HCT116 (cell line): ENCODE results near the gene TMEM150C. TPM values are rescaled to one million over a fixed set of nuclear protein-coding genes. Genes with fewer than 3 reads are reported as not detected.

Source experiments
- ATAC-seq: fragments of 200-7000 bp; cut with Tn5 transposase; 2 replicates; pipeline ENCODE4 v1.9.1; 2020; ENCODE audit warnings: mild to moderate bottlenecking, moderate library complexity
- BruUV-seq: library from RNA; stranded (reverse); fragments of 400-500 nt; replicated peaks from 2 replicates; lab custom pipeline; 2021; lab: Mats Ljungman, UMichigan
- CTCF ChIA-PET: fragments of 300-600 bp; sonication (Branson Sonifier 250); formaldehyde crosslinking; loops from one replicate; lab custom pipeline; 2021; ENCODE audit warnings: antibody characterized with exemption; lab: Charles Lee
- POLR2A ChIA-PET: fragments of 300-600, 350-600 bp; sonication (Branson Sonifier 250); formaldehyde crosslinking; loops from one replicate; lab custom pipeline; 2021; ENCODE audit warnings: antibody characterized with exemption; lab: Charles Lee
- RAD21 ChIA-PET, 2 experiments: fragments of 300-600 bp; sonication (Branson Sonifier 250); formaldehyde crosslinking; loops; one replicate each; lab custom pipeline; 2023; ENCODE audit warnings: low total read pairs in 2 of 2; ENCODE audit not compliant: uncharacterized antibody in 2 of 2, unreplicated experiment in 2 of 2, low non-redundant PET in 1 of 2; lab: Charles Lee
- DNase-seq: peaks from one replicate; pipeline ENCODE4 v3.0.0-alpha.2; 2010; ENCODE audit warnings: low read depth, low spot score
- H2AFZ ChIP-seq: fragments of 200-600 bp; shearing (Covaris generic), sonication (generic); 2 replicates; pipeline ENCODE4 v1.6.1; 2017; ENCODE audit warnings: low read depth, mixed run types, mixed read lengths, antibody characterized with exemption, low read length; ENCODE audit not compliant: poor library complexity, severe bottlenecking
- H3K27ac ChIP-seq: 2 replicates; pipeline ENCODE4 v1.5.1; 2012; ENCODE audit warnings: low read depth, low read length
- H3K27me3 ChIP-seq: fragments of 200-600 bp; sonication (generic); 2 replicates; pipeline ENCODE4 v1.6.1; 2016; ENCODE audit warnings: mixed run types, low read length, mixed read lengths; ENCODE audit not compliant: insufficient read depth
- H3K36me3 ChIP-seq, 2 experiments: fragments of 200-500 bp in 1 of 2; fragments of 200-600 bp in 1 of 2; sonication (Bioruptor generic) in 1 of 2; sonication (generic) in 1 of 2; 2 replicates each; pipeline versions ENCODE4 v1.5.1 to v1.6.1; 2014 to 2016; ENCODE audit warnings: low read length in 2 of 2, inconsistent platforms in 1 of 2, mixed read lengths in 1 of 2, mixed run types in 1 of 2; ENCODE audit not compliant: insufficient read depth in 2 of 2, control insufficient read depth in 1 of 2
- H3K4me1 ChIP-seq, 2 experiments: fragments of 200-600 bp in 1 of 2; sonication (generic) in 1 of 2; 2 replicates each; pipeline versions ENCODE4 v1.5.1 to v1.6.1; 2012 to 2017; ENCODE audit warnings: low read length in 2 of 2, inconsistent platforms in 1 of 2, mild to moderate bottlenecking in 1 of 2, mixed read lengths in 1 of 2, mixed run types in 1 of 2, moderate library complexity in 1 of 2; ENCODE audit not compliant: insufficient read depth in 2 of 2, control insufficient read depth in 1 of 2
- H3K4me2 ChIP-seq: fragments of 200-600 bp; sonication (generic); 2 replicates; pipeline ENCODE4 v1.6.1; 2017; ENCODE audit warnings: mixed run types, low read length, mixed read lengths
- H3K4me3 ChIP-seq, 2 experiments: fragments of 200-600 bp in 1 of 2; sonication (generic) in 1 of 2; replicated peaks in 1 of 2; 2 replicates each; pipeline ENCODE4 v1.5.1; 2011 to 2016; ENCODE audit warnings: low read length in 2 of 2, control low read depth in 1 of 2, low read depth in 1 of 2, mild to moderate bottlenecking in 1 of 2, mixed read lengths in 1 of 2, mixed run types in 1 of 2
- H3K79me2 ChIP-seq: fragments of 200-600 bp; sonication (generic); 2 replicates; pipeline ENCODE4 v1.6.1; 2017; ENCODE audit warnings: mild to moderate bottlenecking, mixed run types, low read length, moderate library complexity, mixed read lengths; ENCODE audit not compliant: insufficient read depth
- H3K9ac ChIP-seq: fragments of 200-600 bp; sonication (generic); 2 replicates; pipeline ENCODE4 v1.6.1; 2016; ENCODE audit warnings: low read length, mixed read lengths
- H3K9me2 ChIP-seq: fragments of 200-600 bp; sonication (generic), shearing (Covaris generic); 2 replicates; pipeline ENCODE4 v1.6.1; 2017; ENCODE audit warnings: mixed run types, mild to moderate bottlenecking, moderate library complexity; ENCODE audit not compliant: insufficient read depth
- H3K9me3 ChIP-seq, 2 experiments: fragments of 200-500 bp in 1 of 2; fragments of 200-600 bp in 1 of 2; sonication (Bioruptor generic) in 1 of 2; sonication (generic) in 1 of 2; 2 replicates each; pipeline ENCODE4 v1.6.1; 2014 to 2017; ENCODE audit warnings: low read length in 2 of 2, mixed read lengths in 2 of 2, inconsistent platforms in 1 of 2, low read depth in 1 of 2, mild to moderate bottlenecking in 1 of 2, mixed run types in 1 of 2, moderate library complexity in 1 of 2; ENCODE audit not compliant: control insufficient read depth in 1 of 2, insufficient read depth in 1 of 2
- H4K20me1 ChIP-seq: fragments of 200-600 bp; sonication (generic), shearing (Covaris generic); 2 replicates; pipeline ENCODE4 v1.6.1; 2017; ENCODE audit warnings: mixed run types, mild to moderate bottlenecking, moderate library complexity; ENCODE audit not compliant: insufficient read depth
- CBX3 ChIP-seq: IDR thresholded peaks from 2 replicates; pipeline ENCODE4 v1.6.1; 2012; ENCODE audit warnings: low read depth
- EGR1 ChIP-seq: IDR thresholded peaks from 2 replicates; pipeline ENCODE4 v1.6.1; 2012; ENCODE audit warnings: low read depth
- ELF1 ChIP-seq: IDR thresholded peaks from 2 replicates; pipeline ENCODE4 v1.6.1; 2012; ENCODE audit warnings: low read depth, borderline replicate concordance
- EZH2phosphoT487 ChIP-seq: fragments of 200-600 bp; IDR thresholded peaks from 2 replicates; pipeline ENCODE4 v1.6.1; 2018; ENCODE audit warnings: antibody characterized with exemption, borderline replicate concordance
- MAX ChIP-seq: IDR thresholded peaks from 2 replicates; pipeline ENCODE4 v1.6.1; 2012
- POLR2A ChIP-seq: IDR thresholded peaks from 2 replicates; pipeline ENCODE4 v1.7.0; 2011; ENCODE audit warnings: borderline replicate concordance; ENCODE audit not compliant: insufficient read depth, insufficient read length; ENCODE audit errors: extremely low read depth
- RAD21 ChIP-seq: IDR thresholded peaks from 2 replicates; pipeline ENCODE4 v1.6.1; 2012; ENCODE audit warnings: low read depth, mild to moderate bottlenecking
- SIN3A ChIP-seq: IDR thresholded peaks from 2 replicates; pipeline ENCODE4 v1.6.1; 2012; ENCODE audit warnings: low read depth
- SP1 ChIP-seq: IDR thresholded peaks from 2 replicates; pipeline ENCODE4 v1.6.1; 2012; ENCODE audit warnings: low read depth
- TCF7L2 ChIP-seq: IDR thresholded peaks from 2 replicates; pipeline ENCODE4 v1.7.0; 2011; ENCODE audit warnings: borderline replicate concordance, inconsistent platforms; ENCODE audit not compliant: insufficient read depth, insufficient read length; ENCODE audit errors: extremely low read depth
- ZNF274 ChIP-seq: fragments of 200-500 bp; sonication (Bioruptor generic); IDR thresholded peaks from 2 replicates; pipeline ENCODE4 v1.6.1; 2014; ENCODE audit warnings: mild to moderate bottlenecking, low read depth, low read length, inconsistent platforms
- intact Hi-C: fragments of 100-400 bp; cut with micrococcal nuclease; formaldehyde crosslinking; loops from 2 replicates; pipeline ENCODE4 v1.10.0; 2022
- total RNA-seq: library from RNA; stranded (reverse); gene quantifications from one replicate; pipeline ENCODE4 v1.2.1, GENCODE V29; 2021; ENCODE audit not compliant: unreplicated experiment

Gene TMEM150C
- total RNA-seq, 1 experiment from 2014 or later: 1.2 TPM

- TF ChIP-seq POLR2A (no peak), MAX (no peak), EZH2phosphoT487 (no peak), ELF1 (no peak), ZNF274 (no peak), TCF7L2 (no peak), SP1 (no peak), CBX3 (no peak), SIN3A (no peak)
- H3K79me2 ChIP-seq: no peaks in the 10 kb centered on the region
- ChIA-PET POLR2A (interaction anchor here (0.6 kb wide), 1 partner anchor 156 kb away, joined by 3 read pairs; no protein-coding TSS in a partner anchor), RAD21 (interaction anchor here (1.1 to 1.5 kb wide), 2 partner anchors 337 to 390 kb away, joined by 5 to 6 read pairs; partner anchors contain the start of gene SCD5 (in 1 of the 2)), CTCF (interaction anchor here (1.1 to 2.8 kb wide), 6 partner anchors 9 to 822 kb away, joined by 3 to 21 read pairs (median 10); partner anchors contain the start of gene COQ2)
- no peaks in the 10 kb centered on the region; the same call in 1 of the 2 replicates for H4K20me1 ChIP-seq
- BruUV-seq: no TSS peak
- no peaks in the 10 kb centered on the region for H3K9me3 ChIP-seq
- H3K4me3 ChIP-seq: no peak overlapping the region
- no peaks in the 10 kb centered on the region for H3K9me2 ChIP-seq
- DNase-seq (no peak), ATAC-seq (no peak)
- H3K36me3 ChIP-seq: peaks cover 26 to 36% of the 10 kb centered on the region in 2 experiments; a peak in 3 of 4 replicates
- H3K27me3 ChIP-seq: no peaks in the 10 kb centered on the region
- no peak overlapping the region for H3K4me2 ChIP-seq
- no peaks in the 10 kb centered on the region for H3K4me1 ChIP-seq
- H3K9ac ChIP-seq: no peak overlapping the region
- intact Hi-C loops: loop anchor here (1.0 to 5.0 kb wide), 4 partner anchors 136 to 821 kb away; no protein-coding TSS in a partner anchor
- H2AFZ ChIP-seq: no peak overlapping the region
- no peak overlapping the region for H3K27ac ChIP-seq
Observed at GRCh38 chr4:82461710-82462109, 100.1 kb downstream of the TMEM150C start.

- no peaks in the 10 kb centered on the region; the same call in 1 of the 2 replicates for H4K20me1 ChIP-seq
- intact Hi-C loops: no loop called here
- H3K4me3 ChIP-seq: no peak overlapping the region
- no peaks in the 10 kb centered on the region for H3K27me3 ChIP-seq
- H3K36me3 ChIP-seq: peaks cover 35 to 36% of the 10 kb centered on the region in 2 experiments; a peak in 3 of 4 replicates
- no peak overlapping the region for H3K9ac ChIP-seq
- no peak for ATAC-seq
- no peaks in the 10 kb centered on the region for H3K9me2 ChIP-seq
- H3K79me2 ChIP-seq: peaks cover 15% of the 10 kb centered on the region
- H3K4me1 ChIP-seq: no peaks in the 10 kb centered on the region
- ChIA-PET POLR2A (no interaction called here), CTCF (no interaction called here), RAD21 (no interaction called here)
- no TSS peak for BruUV-seq
- DNase-seq: no peak
- no peaks in the 10 kb centered on the region for H3K9me3 ChIP-seq
- H3K4me2 ChIP-seq: no peak overlapping the region
- H2AFZ ChIP-seq: no peak overlapping the region
- no peak overlapping the region for H3K27ac ChIP-seq
- TF ChIP-seq SIN3A (no peak), RAD21 (no peak), EGR1 (no peak), MAX (no peak)
Observed at GRCh38 chr4:82458729-82459128, 103.1 kb downstream of the TMEM150C start.
